MCF 10A (cell line): ENCODE measurements around the gene HDLBP. TPM values are rescaled to one million over a fixed set of nuclear protein-coding genes. Genes with fewer than 3 reads are reported as not detected.

ENCODE experiments used
- BruUV-seq: library from RNA; stranded (reverse); fragments of 400-500 nt; replicated peaks from 2 replicates; lab custom pipeline; 2021; lab: Mats Ljungman, UMichigan
- CTCF ChIA-PET: fragments of 300-600 bp; sonication (Branson Sonifier 250); formaldehyde crosslinking; extraction: SDS; loops from one replicate; lab custom pipeline; 2021; ENCODE audit warnings: antibody characterized with exemption, inconsistent platforms; lab: Yijun Ruan, JAX
- POLR2A ChIA-PET: fragments of 300-600, 350-650 bp; sonication (Branson Sonifier 250); formaldehyde crosslinking; extraction: SDS; loops from one replicate; lab custom pipeline; 2020; ENCODE audit warnings: antibody characterized with exemption, inconsistent platforms; lab: Yijun Ruan, JAX
- DNase-seq: peaks from one replicate; pipeline ENCODE4 v3.0.0-alpha.2; 2018; ENCODE audit not compliant: unreplicated experiment
- H3K27ac Mint-ChIP-seq: one replicate; pipeline ENCODE4 v1.8.0; 2022; ENCODE audit warnings: mild to moderate bottlenecking, low read depth, mixed read lengths; ENCODE audit not compliant: unreplicated experiment
- H3K27me3 Mint-ChIP-seq: one replicate; pipeline ENCODE4 v1.8.0; 2022; ENCODE audit warnings: mixed read lengths; ENCODE audit not compliant: insufficient read depth, unreplicated experiment
- H3K36me3 Mint-ChIP-seq: one replicate; pipeline ENCODE4 v1.8.0; 2022; ENCODE audit warnings: mild to moderate bottlenecking, moderate library complexity, mixed read lengths; ENCODE audit not compliant: insufficient read depth, unreplicated experiment
- H3K4me1 Mint-ChIP-seq: one replicate; pipeline ENCODE4 v1.8.0; 2022; ENCODE audit warnings: mixed read lengths; ENCODE audit not compliant: insufficient read depth, unreplicated experiment
- H3K4me3 Mint-ChIP-seq: one replicate; pipeline ENCODE4 v1.8.0; 2022; ENCODE audit warnings: mild to moderate bottlenecking, moderate library complexity, mixed read lengths; ENCODE audit not compliant: unreplicated experiment
- H3K9me3 Mint-ChIP-seq: one replicate; pipeline ENCODE4 v1.8.0; 2022; ENCODE audit warnings: mixed read lengths; ENCODE audit not compliant: unreplicated experiment
- CTCF ChIP-seq: fragments of 200-600 bp; IDR thresholded peaks from one replicate; pipeline ENCODE4 v1.8.0; 2022; ENCODE audit warnings: antibody characterized with exemption, mild to moderate bottlenecking; ENCODE audit not compliant: unreplicated experiment
- intact Hi-C: fragments of 100-400 bp; cut with micrococcal nuclease; formaldehyde crosslinking; loops from 2 replicates; pipeline ENCODE4 v1.14.1; 2022
- total RNA-seq: library from RNA; stranded (reverse); gene quantifications from 2 replicates; pipeline ENCODE4 v1.2.3, GENCODE V29; 2022

HDLBP gene
- total RNA-seq, 1 experiment from 2014 or later, result 670 TPM

GRCh38 chr2:241255542-241256167 lies 59.8 kb downstream of the HDLBP start:
- POLR2A ChIA-PET, result no interaction called here
- CTCF ChIA-PET, result no interaction called here
- Mint-ChIP-seq H3K4me1 (no peaks in the 10 kb centered on the region), H3K9me3 (no peaks in the 10 kb centered on the region), H3K27ac (no peak overlapping the region), H3K4me3 (no peak overlapping the region), H3K27me3 (no peaks in the 10 kb centered on the region), H3K36me3 (peaks cover 89% of the 10 kb centered on the region)
- no peak for DNase-seq
- no TSS peak for BruUV-seq
- intact Hi-C loops, result no loop called here
- TF ChIP-seq CTCF, result no peak

GRCh38 chr2:241254904-241255351 lies 60.5 kb downstream of the HDLBP start:
- H3K9me3 Mint-ChIP-seq, result no peaks in the 10 kb centered on the region
- H3K36me3 Mint-ChIP-seq, result peaks cover 89% of the 10 kb centered on the region
- no peak for TF ChIP-seq CTCF
- no peaks in the 10 kb centered on the region for H3K4me1 Mint-ChIP-seq
- ChIA-PET CTCF (interaction anchor here (0.7 kb wide), 1 partner anchor 36 kb away, joined by 3 read pairs; no protein-coding TSS in a partner anchor), POLR2A (no interaction called here)
- BruUV-seq, result no TSS peak
- H3K27me3 Mint-ChIP-seq, result no peaks in the 10 kb centered on the region
- H3K27ac Mint-ChIP-seq, result no peak overlapping the region
- H3K4me3 Mint-ChIP-seq, result no peak overlapping the region
- intact Hi-C loops, result no loop called here
- DNase-seq, result no peak

GRCh38 chr2:241252778-241253475 lies 62.5 kb downstream of the HDLBP start:
- Mint-ChIP-seq H3K27me3 (no peaks in the 10 kb centered on the region), H3K4me1 (no peaks in the 10 kb centered on the region), H3K9me3 (no peaks in the 10 kb centered on the region), H3K27ac (no peak overlapping the region), H3K4me3 (no peak overlapping the region), H3K36me3 (peaks cover 93% of the 10 kb centered on the region)
- TF ChIP-seq CTCF, result no peak
- BruUV-seq, result no TSS peak
- CTCF ChIA-PET, result no interaction called here
- DNase-seq, result no peak
- intact Hi-C loops, result no loop called here
- POLR2A ChIA-PET, result interaction anchor here (0.6 to 0.8 kb wide), 3 partner anchors 15 to 118 kb away, joined by 3 to 4 read pairs (median 3); no protein-coding TSS in a partner anchor

- Mint-ChIP-seq H3K27me3 (no peaks in the 10 kb centered on the region), H3K9me3 (no peaks in the 10 kb centered on the region), H3K4me3 (no peak overlapping the region), H3K27ac (no peak overlapping the region), H3K36me3 (peaks cover 98% of the 10 kb centered on the region), H3K4me1 (no peaks in the 10 kb centered on the region)
- intact Hi-C loops, result no loop called here
- no peak for TF ChIP-seq CTCF
- CTCF ChIA-PET, result interaction anchor here (0.8 kb wide), 1 partner anchor 18 kb away, joined by 6 read pairs; no protein-coding TSS in a partner anchor
- BruUV-seq, result no TSS peak
- DNase-seq, result no peak
- POLR2A ChIA-PET, result interaction anchor here (0.8 kb wide), 1 partner anchor 38 kb away, joined by 4 read pairs; no protein-coding TSS in a partner anchor
Measured at GRCh38 chr2:241249654-241250053, 65.8 kb downstream of the HDLBP start.
